COR-L47 (cell line): ENCODE measurements around the gene LCT.
A peak's percentile ranks its signal among the peaks of the same experiment; 100 is the strongest.
"Not testable (repeated sequence)": the region's sequence is repeated elsewhere in the genome, so short reads cannot be mapped to it uniquely, and the experiment has no call there.

Experiments
- DNase-seq: peaks from one replicate; lab custom pipeline; 2025; lab: John Stamatoyannopoulos, UW

The LCT gene

DNA sequence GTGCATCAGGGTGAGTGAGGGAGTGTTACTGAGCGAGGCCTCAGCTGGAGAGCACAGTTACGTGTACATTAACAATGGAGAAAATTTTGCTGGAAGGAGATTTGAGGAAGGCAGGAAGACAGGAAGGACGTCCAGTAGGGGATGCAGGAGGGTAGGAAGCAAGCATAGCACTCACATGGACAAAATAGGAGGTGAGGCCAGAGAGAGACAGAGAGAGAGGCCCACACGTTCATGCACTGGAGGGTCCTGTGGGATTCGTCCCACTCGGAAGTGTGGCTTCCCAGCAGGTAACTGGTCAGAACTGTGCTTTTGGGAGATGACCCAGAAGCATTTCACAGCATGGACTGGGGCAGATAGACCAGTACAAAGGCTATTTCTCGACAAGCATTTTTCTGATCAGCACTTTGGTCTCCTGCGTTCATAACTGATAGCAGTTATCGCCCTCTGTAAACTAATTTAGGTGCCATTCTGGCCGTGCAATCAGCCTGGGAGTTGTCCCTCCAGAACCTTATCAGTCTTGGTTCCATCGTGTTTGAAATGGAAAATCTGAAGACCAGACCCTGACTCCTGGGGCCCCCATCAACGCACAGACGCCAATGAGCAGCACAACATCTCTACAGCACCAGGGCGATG, 5.7 kb downstream of the LCT start:
- DNase-seq, result no peak

DNA sequence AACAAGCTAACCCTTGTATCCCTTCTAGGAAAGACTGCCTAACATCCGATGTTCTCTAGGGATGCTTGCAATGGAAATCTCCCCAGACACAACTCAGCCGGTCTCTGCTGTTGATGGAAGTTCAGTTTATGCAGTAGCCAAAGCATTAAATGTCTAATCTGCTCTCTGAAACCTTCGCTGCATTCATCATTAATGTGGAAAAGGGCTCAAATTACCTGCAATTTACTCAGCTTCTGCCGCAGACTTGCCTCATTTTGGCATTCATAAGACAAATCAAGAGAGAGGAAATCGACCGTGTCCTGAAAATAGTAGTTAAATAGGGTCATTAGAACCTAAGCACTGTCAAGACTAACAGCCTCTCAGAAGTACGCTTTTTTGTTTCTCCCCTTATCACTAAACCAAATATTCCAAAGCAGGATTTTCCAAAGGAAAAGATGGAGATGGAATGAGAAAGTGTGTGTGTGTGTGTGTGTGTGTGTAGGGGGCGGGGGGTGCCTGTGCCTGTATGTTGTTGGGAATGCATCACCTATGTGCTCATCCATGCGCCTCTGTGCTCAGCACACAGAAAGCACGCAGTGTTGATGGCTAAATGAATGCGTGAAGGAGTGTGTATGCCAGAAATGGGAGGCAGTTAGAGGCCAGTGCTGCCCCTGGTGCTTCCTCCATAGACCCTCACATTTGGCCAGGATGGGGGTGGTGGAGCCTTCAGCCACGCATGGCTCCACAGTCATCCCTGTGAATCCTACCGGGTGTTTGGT, 7.4 kb downstream of the LCT start:
- peak; percentile 60 for DNase-seq

DNA sequence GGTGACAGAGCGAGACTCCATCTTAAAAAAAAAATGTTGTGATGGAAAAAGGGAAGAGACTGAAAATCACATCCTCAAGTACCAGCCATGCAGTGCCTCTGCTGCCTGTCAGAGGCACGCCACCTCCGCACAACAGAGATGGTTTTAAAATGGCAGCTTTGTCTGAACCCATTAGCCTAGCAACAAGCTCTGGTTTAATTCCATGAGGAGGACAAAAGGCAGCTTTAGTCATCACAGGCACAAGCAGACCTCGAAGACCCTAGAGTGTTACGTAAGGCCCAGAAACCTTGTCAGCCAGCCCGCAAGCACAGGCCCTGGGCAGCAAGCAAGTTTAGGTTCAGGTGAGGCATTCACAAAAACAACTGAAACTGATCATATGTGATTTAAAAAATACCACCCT, 10.4 kb downstream of the LCT start:
- no peak for DNase-seq

DNA sequence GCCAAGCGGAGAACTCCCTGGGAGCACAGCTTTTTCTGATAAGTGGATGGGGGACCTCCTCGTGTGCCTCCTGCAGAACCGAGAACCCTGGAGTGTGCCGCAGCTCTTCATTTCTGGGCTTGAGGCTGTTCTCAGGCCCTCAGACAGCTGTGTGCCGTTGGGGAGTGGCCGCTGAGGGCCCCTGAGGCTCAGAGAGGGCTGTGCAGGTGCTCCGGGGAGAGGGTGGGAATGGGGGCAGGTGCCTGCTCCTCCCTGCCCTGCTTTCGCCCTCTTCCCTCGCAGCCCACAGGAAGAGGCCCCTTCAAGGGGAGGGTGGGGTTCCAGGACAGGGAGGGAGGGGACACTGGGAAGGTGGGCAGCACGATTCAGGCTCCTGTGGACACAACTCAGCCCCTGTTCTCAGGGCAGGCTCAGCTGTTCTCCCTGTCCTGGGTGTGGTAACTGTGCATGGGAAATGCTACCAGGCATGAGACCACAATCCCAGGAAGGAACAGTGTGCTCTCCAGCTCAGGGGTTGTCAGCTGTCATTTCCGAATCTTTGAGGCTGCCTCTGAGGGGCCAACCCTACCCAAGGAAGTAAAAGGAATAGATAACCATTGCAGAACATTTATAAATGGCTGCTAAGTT, 11.3 kb downstream of the LCT start:
- DNase-seq, result no peak

DNA sequence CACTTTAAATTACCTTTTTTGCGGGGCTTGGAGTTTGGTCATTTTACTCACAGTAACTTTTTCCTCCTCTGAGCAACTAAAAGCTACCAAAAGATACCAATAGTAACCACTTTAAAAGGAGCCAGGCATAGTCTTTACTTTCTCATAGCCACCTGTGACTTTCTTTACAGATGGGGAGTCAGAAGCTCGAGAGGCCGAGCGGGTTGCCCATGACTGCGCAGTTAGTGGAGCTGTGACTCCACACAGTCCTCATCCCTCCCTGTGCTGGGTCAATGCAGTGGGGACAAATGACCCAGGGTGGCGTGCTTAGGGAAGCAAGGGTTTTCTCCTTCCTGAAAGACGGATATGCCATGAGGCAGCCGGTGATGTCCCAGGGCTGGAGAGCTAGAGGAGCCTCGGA, 11.9 kb downstream of the LCT start:
- no peak for DNase-seq

DNA sequence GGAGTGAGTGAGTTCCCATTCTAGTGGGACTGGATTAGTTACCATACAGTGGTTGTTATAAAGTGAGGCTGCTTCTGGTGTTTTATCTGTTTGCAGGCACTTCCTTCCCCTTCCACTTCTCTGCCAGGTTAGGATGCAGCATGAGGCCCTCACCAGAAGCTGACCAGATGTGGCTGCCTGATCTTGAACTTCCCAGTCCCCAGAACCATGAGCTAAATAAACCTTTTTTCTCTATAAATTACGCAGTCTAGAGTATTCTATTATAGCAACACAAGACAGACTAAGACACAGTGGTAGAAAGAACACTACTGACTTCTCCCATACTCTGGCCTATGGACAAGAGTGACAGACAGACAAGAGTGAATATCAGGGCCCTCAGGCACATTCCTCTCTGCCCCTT, 14.1 kb downstream of the LCT start:
- DNase-seq, result no peak

DNA sequence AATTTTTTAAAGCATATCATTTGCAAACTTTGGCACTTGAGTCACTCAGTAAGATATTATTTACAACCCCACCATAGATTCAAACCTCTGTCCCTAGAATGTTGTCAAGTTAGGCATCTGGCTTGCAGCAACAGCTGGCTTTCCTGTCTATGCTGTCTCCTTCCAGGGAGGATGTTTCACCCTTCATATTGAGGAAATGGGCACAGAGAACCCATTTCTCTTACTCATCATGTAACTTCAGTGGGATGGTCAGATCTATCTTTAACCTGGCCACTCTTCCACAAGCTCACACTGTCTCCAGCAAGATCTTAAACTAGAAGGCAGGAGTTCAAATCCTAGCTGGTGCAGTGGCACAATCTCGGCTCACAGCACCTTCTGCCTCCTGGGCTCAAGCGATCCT, 15.8 kb downstream of the LCT start:
- DNase-seq, result no peak

DNA sequence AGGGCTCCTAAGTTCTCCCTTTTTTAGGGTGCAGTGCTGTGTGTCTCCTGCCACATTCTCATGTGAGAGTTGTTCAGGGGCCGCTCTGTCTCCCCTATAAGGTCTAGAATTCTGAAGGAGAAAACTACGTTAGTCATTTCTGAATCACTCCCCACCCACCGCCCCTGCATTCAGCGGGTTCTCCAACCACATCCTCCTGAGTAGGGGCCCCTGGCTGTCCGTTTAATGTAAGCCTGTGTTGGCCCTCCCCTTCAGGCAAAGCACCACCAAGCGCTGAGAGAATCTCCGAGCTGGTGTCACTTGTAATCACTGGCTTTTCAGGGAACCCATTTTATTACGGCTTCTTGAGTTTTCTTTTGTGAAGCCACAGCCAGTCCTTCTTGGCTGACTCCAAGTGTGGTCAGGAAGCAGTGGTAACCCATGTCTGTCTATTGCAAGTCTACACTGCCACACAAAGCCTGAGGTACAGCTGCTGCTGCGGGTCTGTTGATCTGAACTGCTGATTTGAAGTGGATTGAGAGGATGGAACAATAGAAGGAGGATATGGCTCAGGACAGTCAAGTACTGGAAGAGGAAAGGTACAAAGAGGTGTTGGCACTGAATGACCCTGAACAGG, 16.9 kb downstream of the LCT start:
- DNase-seq, result no peak

DNA sequence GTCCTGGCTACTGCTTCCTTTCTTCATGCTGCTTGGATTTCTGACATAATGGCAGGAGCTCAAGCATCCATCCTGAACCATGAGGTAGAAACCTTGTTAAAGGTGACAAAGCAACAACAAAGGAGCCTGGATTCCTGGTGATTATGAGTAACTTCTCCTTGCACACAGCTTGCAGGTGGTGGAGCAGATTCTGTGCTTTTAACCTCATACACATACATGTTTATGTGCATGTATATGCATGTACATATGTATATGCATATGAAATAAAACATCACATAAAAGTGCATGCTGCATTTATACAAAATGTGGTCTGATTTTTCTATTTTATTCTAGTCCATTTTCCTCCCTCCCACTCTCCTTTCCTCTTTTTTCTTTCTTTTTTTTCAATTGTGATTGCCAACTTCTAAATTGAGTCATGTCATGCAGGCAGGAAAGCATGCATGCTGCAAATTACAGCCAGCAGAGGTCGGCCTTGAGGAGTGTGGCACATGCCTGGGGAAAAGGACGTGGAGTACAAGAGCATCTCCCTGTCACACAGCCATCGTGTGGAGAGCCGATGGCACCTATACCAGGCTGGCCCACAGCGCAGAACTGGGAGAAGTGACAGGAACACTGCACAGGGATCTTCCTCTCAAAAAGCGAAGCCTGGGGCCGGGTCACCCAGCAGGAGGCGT, 17.9 kb downstream of the LCT start:
- no peak for DNase-seq

DNA sequence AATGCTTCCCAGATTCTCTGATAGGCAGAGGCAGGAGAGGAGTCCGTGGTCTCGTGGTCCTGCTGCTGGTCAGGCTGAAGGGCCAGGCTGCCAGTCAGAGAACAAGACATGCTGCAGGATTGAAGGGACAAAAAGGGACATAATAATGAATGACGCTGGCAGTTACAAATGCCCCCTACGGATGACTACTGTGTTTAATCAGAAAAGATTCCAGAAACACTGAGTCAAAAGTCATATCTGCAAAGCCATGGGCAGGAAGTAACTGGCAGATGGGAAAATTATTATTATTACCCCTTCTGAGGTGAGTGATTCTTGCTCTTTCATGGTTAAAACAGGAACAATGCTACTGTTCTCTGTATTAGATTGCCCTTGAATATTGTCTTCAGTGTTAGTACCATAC, 19.0 kb downstream of the LCT start:
- DNase-seq, result no peak

DNA sequence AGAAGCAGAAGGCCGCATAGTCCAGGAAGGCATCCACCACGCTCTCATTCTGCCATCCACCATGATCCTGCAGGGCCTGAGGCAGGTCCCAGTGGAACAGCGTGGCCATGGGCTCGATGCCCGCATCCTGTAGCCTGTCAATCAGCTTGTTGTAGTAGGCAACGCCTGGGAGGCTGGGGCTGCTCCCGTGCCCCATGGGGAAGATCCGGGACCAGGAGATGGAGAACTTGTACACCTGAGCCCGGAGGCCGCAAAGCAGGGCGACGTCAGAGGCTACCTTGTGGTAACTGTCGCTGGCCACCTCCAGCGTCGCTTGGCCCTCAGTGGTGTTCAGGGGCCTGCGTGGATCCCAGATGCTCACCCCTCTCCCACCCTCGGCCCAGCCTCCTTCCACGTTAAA, 19.5 kb downstream of the LCT start:
- DNase-seq, result no peak

DNA sequence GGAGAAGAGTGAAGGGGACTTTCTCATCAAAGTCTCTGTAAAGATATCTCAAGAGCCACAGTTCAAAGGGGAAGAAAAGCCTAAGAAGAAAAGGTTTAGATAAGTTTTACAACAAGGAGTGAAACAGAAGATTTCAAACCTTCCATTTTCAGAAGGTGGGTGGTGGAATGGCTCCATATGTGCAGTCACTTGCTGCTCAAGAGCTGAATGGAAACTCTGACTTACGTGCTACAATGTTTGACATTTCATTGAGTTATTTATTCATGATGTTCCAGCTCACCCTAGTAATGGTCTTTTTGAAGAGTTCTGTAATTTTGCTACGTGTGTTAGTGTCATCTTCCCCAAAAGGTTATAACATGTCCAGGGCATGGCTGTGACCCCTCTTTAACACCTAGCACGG, 21.7 kb downstream of the LCT start:
- DNase-seq, result no peak

DNA sequence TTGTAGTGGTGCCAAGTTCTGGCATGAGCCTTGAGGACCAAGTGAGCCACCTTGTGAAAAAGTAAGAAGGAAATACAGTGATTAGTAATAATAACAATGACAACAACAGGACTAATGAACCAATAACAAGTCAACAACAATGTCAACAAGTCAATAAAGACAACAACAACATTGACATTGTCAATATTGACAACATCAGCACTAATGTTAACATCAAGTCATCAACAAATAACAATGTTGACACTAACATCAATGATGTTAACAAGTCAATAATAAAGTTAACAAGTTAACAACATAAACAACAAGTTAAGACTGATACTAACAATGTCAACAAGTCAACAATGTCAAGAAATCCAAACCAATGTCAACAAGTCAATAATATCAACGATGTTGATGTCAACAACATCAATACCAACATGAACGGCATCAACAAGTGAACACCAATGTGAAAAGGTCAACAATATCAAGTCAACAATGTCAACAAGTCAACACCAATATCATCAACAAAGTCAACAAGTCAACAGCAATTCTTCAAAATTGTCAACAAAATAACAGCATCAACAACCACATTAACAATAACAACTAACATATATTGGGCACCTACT, 24.0 kb downstream of the LCT start:
- DNase-seq, result no peak

DNA sequence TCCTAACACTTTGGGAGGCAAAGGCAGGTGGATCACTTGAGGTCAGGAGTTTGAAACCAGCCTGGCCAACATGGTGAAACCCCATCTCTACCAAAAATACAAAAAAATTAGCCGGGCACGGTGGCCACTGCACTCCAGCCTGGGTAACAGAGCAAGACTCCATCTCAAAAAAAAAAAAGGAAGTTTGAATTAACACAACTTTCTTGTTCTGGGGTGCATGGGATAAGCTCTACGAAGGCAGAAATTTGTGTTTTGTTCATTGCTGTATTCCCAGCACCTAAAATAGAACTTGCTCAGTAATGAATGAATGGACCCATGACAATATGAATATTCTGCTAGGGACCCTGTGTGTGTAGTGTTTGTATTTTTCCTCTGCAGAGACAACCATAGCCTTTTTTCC, 29.1 kb downstream of the LCT start:
- not testable (repeated sequence) for DNase-seq

DNA sequence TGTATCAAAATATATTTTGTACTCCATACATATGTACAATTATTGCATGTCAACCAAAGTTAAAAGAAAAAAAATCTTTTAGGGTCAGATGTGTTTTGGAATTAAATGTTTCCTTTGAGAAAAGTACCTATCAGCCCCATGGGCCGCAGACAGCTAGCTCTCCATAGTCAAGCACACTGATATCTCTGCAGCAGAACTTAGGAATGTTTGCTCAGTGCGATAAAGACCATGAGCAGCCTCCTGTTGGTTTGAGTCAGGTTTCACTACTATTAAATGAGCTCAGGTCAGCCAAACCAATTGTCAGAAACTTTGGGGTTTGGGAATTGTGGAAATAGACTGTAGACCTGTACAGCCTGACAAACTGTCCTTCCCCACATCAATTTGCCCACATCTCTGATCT, 33.7 kb downstream of the LCT start:
- no peak for DNase-seq

DNA sequence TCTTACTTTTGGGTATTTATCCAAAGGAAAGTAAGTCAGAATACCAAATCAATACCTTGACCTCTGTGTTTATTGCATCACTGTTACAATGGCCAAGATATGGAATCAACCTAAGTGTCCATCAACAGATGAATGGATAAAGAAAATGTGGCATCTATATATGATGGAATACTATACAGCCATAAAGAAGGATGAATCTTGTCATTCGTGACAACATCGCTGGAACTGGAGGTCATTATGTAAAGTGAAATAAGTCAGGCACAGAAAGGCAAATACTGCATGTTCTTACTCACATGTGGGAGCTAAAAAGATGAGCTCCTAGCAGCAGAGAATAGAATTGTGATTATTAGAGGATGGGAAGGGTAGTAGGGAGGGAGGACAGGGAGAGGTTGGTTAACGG, 34.6 kb downstream of the LCT start:
- DNase-seq, result no peak

DNA sequence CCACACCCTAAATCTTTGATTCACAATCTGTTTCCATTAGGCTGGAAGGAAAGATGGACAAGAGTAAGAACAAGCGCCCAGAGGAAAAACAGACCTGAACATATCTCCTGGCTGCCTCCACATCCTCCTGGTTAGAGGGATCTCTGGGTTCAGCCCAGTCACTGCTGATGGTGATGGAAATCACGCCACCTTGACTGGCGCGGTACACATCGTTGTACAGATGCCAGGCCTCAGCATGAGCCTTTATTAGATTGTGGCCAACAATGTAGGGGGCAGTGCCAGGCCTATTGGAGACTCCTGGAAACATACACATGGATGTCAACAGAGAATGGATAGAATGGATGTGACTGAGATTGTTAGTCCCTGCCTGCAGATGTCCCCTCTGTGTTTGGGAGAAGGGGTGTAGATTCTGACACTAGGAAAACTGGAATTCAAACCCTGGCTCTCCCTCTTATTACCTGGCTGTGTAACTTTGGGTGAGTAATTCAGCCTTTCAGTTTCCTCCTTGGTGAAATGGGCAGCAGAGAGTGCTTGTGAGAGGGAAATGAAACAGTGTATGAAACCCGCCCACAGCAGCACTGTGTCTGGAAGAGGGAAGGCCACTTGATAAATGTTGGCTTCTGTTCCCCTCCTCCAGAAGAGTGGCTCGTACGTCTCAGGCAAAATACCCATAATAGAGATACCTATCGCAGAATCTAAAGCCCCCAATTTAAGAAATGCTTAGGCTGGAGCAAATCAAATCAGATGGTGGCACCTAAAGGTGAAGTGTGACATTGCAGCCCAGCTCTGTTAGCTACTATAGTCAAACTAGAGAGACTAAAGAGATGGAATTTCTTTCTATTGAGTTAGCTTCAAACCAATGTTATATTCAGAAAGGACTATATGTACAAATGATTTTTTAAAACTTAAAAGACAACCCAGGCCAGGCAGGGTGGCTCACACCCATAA, 36.2 kb downstream of the LCT start:
- DNase-seq, result no peak

DNA sequence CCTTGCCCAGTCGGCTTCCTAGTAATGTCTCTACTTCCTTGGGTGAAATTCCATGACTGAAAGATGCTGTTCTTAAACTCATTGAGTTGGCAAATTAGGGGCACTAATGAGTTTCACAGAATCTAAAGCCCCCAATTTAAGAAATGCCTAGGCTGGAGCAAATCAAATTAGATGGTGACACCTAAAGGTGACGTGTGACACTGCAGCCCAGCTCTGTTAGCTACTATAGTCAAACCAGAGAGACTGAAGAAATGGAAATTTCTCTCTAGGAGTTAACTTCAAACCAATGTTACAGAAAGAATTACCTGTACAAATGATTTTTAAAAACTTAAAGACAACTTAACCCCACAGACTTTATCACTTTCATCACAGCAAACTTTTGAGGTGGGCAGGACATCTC, 37.2 kb downstream of the LCT start:
- no peak for DNase-seq

DNA sequence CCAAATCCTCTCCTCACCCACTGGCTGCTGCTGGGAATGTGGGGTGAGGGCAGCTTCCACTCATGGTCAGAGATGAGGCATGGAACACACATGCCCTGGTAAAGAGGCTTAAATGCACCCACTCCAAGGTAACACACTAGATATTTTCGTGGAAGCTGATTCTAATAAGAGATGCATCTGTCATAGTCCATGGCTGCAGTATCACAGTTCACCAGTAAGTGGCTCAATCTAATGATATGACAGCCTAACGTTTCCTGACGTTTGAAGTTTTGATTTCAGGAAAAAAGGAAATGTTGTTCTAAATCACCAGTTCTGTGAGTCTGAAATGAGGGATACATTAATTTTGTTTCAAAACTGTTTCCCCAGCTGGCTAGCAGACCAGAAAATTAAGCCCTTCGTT, 38.2 kb downstream of the LCT start:
- no peak for DNase-seq

DNA sequence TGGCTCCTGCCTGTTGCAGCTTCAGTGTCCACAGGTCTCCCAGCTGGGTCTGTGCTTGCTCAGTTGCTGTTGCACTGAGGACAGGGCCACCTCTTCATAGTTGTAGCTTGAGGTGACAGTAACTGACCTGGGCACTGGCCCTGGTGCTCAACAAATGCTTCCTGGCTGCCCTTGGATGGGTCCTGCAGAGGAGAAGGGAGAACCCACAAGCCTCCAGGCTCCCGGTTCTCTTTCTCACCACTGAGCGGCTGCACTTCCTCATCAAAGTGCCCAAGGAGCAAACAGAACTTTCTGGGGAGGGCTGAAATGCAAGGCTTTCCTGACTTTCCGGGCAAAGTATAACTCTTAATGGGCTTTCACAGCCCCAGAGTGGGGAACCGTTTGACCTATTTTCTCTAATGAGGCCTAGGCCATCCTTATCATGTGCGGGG, 38.7 kb downstream of the LCT start:
- DNase-seq, result no peak
